ENCODE data around the gene DAPK2. TPM values are rescaled to one million over a fixed set of nuclear protein-coding genes. Genes with fewer than 3 reads are reported as not detected.

Gene DAPK2
- total and polyA plus RNA-seq, 2 donors (not counting 1 experiment from before 2014, with no cell fraction given), result 8.3 to 31.9 TPM

DNA sequence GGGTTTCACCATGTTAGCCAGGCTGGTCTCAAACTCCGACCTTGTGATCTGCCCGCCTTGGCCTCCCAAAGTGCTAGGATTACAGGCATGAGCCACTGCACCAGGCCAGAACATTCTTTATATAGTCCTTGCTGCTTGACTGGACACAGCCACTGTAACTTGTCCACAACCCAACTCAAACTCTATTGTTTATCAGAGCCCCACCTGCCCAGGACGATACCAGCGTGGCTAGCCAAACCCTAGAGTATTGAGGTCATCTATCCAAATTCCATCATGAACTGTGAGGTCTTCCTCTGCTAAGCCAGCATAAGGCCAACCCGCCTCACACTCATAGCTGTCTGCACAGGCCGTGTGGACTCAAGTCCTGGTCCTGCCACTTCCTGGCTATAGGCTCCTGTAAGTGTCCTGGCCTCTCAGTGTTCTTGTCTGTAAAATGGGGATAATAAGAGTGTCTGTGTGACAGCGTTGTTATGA lies 63.9 kb downstream of the DAPK2 start:
- no peaks in the 10 kb centered on the region for H3K36me3 ChIP-seq (replicated peaks in 1 of 2; ENCODE audit: control extremely low read depth in 1 of 2, control insufficient read depth in 1 of 2, extremely low read depth in 1 of 2, insufficient read depth in 2 of 2, low read length in 1 of 2)
- ChIA-PET CTCF (interaction anchor here (0.9 to 1.9 kb wide), 2 partner anchors 28 to 37 kb away, joined by 4 to 7 read pairs; no protein-coding TSS in a partner anchor), POLR2A (no interaction called here)
- no peaks in the 10 kb centered on the region for H3K9me3 ChIP-seq (ENCODE audit: control extremely low read depth in 1 of 3, control insufficient read depth in 2 of 3, insufficient read depth in 1 of 3, low read length in 2 of 3)
- no peaks in the 10 kb centered on the region for H4K20me1 ChIP-seq (ENCODE audit: control insufficient read depth, insufficient read depth, low read length, poor library complexity, severe bottlenecking)
- DNase-seq, result no peak
- H3K4me2 ChIP-seq (replicated peaks; ENCODE audit: low read depth, low read length, poor library complexity, severe bottlenecking), result no peak overlapping the region
- no peak overlapping the region for H3K27ac ChIP-seq (ENCODE audit: low read length in 2 of 2)
- no peak overlapping the region for H3K9ac ChIP-seq (ENCODE audit: low read length)
- H3K4me3 ChIP-seq (ENCODE audit: control extremely low read depth in 1 of 5, extremely low read depth in 1 of 5, insufficient read depth in 1 of 5, low read depth in 2 of 5, low read length in 4 of 5), result no peak overlapping the region
- intact Hi-C loops (cut with micrococcal nuclease), result no loop called here
- no peaks in the 10 kb centered on the region for H3K79me2 ChIP-seq (ENCODE audit: control insufficient read depth, insufficient read depth, low read length)
- 88% methylated on average over 4 of the region's 7 CpGs for WGBS (ENCODE audit: insufficient coverage)
- H3K27me3 ChIP-seq (replicated peaks in 1 of 4; ENCODE audit: control extremely low read depth in 1 of 4, control insufficient read depth in 3 of 4, insufficient read depth in 4 of 4, low read length in 3 of 4), result no peaks in the 10 kb centered on the region
- no peaks in the 10 kb centered on the region for H3K27me3 Mint-ChIP-seq
- H3K27ac Mint-ChIP-seq, result no peak overlapping the region
- H3K4me3 Mint-ChIP-seq, result no peak overlapping the region
- H3K4me1 Mint-ChIP-seq, result peaks cover 30% of the 10 kb centered on the region
- no peaks in the 10 kb centered on the region for H3K9me3 Mint-ChIP-seq (ENCODE audit: insufficient read depth)
- H2AFZ ChIP-seq (ENCODE audit: insufficient read depth, low read depth, low read length, poor library complexity, severe bottlenecking), result no peak overlapping the region
- H3K4me1 ChIP-seq (ENCODE audit: control insufficient read depth in 2 of 2, insufficient read depth in 2 of 2, low read length in 2 of 2), result peaks cover 18 to 26% of the 10 kb centered on the region in 2 donors
- TF ChIP-seq, protein P1, sequence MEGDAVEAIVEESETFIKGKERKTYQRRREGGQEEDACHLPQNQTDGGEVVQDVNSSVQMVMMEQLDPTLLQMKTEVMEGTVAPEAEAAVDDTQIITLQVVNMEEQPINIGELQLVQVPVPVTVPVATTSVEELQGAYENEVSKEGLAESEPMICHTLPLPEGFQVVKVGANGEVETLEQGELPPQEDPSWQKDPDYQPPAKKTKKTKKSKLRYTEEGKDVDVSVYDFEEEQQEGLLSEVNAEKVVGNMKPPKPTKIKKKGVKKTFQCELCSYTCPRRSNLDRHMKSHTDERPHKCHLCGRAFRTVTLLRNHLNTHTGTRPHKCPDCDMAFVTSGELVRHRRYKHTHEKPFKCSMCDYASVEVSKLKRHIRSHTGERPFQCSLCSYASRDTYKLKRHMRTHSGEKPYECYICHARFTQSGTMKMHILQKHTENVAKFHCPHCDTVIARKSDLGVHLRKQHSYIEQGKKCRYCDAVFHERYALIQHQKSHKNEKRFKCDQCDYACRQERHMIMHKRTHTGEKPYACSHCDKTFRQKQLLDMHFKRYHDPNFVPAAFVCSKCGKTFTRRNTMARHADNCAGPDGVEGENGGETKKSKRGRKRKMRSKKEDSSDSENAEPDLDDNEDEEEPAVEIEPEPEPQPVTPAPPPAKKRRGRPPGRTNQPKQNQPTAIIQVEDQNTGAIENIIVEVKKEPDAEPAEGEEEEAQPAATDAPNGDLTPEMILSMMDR (IDR thresholded peaks at IDR 0.05), result no peak
- TF ChIP-seq EZH2 (IDR thresholded peaks at IDR 0.05; ENCODE audit: borderline replicate concordance, insufficient read depth, low read depth, low read length, poor library complexity, severe bottlenecking), result no peak
- no peak for ATAC-seq (ENCODE audit: low read depth)

DNA sequence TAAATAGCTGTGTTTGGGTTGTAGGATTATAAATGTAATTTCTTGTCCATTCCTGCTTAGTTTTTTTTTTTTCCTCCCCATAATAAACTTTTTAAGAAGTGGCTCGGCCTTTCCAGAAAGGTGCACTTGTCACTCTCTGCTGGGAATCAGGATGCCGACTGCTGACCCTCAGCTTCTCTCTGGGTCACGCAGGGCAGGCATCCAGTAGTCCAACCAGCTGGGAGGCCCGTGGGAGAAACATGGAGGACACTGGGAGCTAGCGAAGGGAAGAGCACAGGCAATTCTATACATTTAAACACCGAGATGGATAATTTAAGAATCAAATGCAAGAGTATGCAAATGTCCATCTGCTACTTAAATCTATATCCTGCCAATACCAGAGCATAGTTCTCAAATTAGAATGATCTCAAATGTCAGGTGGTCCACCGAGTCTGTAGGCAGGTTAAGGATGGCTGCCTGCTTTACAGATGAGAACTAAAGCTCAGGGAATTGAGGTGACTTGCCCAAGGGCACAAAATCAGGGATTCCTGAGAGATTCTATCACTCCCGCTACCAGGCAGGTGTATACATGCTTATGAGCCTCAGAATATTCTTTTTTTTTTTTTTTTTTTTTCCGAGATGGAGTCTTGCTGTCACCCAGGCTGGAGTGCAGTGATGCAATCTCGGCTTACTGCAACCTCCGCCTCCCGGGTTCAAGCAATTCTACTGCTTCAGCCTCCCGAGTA lies 64.5 kb downstream of the DAPK2 start:
- 100% methylated on average over 7 of the region's 13 CpGs for WGBS (ENCODE audit: insufficient coverage)
- ChIA-PET CTCF (interaction anchor here (1.9 to 3.7 kb wide), 2 partner anchors 29 to 36 kb away, joined by 7 to 13 read pairs; no protein-coding TSS in a partner anchor), POLR2A (no interaction called here)
- H3K4me1 Mint-ChIP-seq, result peaks cover 24% of the 10 kb centered on the region
- no peak overlapping the region for H3K27ac Mint-ChIP-seq
- Histone ChIP-seq H3K27ac (ENCODE audit: low read length in 2 of 2) (no peak overlapping the region), H3K9ac (ENCODE audit: low read length) (no peak overlapping the region), H3K4me3 (ENCODE audit: control extremely low read depth in 1 of 5, extremely low read depth in 1 of 5, insufficient read depth in 1 of 5, low read depth in 2 of 5, low read length in 4 of 5) (no peak overlapping the region), H3K4me2 (replicated peaks; ENCODE audit: low read depth, low read length, poor library complexity, severe bottlenecking) (no peak overlapping the region), H2AFZ (ENCODE audit: insufficient read depth, low read depth, low read length, poor library complexity, severe bottlenecking) (no peak overlapping the region), H3K79me2 (ENCODE audit: control insufficient read depth, insufficient read depth, low read length) (no peaks in the 10 kb centered on the region), H3K27me3 (replicated peaks in 1 of 4; ENCODE audit: control extremely low read depth in 1 of 4, control insufficient read depth in 3 of 4, insufficient read depth in 4 of 4, low read length in 3 of 4) (no peaks in the 10 kb centered on the region), H3K36me3 (replicated peaks in 1 of 2; ENCODE audit: control extremely low read depth in 1 of 2, control insufficient read depth in 1 of 2, extremely low read depth in 1 of 2, insufficient read depth in 2 of 2, low read length in 1 of 2) (no peaks in the 10 kb centered on the region), H4K20me1 (ENCODE audit: control insufficient read depth, insufficient read depth, low read length, poor library complexity, severe bottlenecking) (no peaks in the 10 kb centered on the region), H3K4me1 (ENCODE audit: control insufficient read depth in 2 of 2, insufficient read depth in 2 of 2, low read length in 2 of 2) (peaks cover 12 to 19% of the 10 kb centered on the region in 2 donors), H3K9me3 (ENCODE audit: control extremely low read depth in 1 of 3, control insufficient read depth in 2 of 3, insufficient read depth in 1 of 3, low read length in 2 of 3) (no peaks in the 10 kb centered on the region)
- no peak for ATAC-seq (ENCODE audit: low read depth)
- DNase-seq, result no peak
- no peaks in the 10 kb centered on the region for H3K9me3 Mint-ChIP-seq (ENCODE audit: insufficient read depth)
- TF ChIP-seq, protein P1 (IDR thresholded peaks at IDR 0.05), result no peak
- no peak for TF ChIP-seq EZH2 (IDR thresholded peaks at IDR 0.05; ENCODE audit: borderline replicate concordance, insufficient read depth, low read depth, low read length, poor library complexity, severe bottlenecking)
- H3K27me3 Mint-ChIP-seq, result no peaks in the 10 kb centered on the region
- intact Hi-C loops (cut with micrococcal nuclease), result no loop called here
- no peak overlapping the region for H3K4me3 Mint-ChIP-seq

Data from B cell (primary cell).